GM12892 (cell line): ENCODE data around the gene ACTRT2.

Source experiments
- DNase-seq: peaks from one replicate; pipeline ENCODE4 v3.0.0; 2011; ENCODE audit not compliant: insufficient read length
- FAIRE-seq: peaks from 2 replicates; lab custom pipeline; 2011; peaks lifted over from hg19 to GRCh38; lab: Jason Lieb, UNC
- POLR2A ChIP-seq: IDR thresholded peaks from 2 replicates; pipeline ENCODE4 v1.6.1; 2011; ENCODE audit warnings: low read depth, low read length, control low read depth
- POLR2AphosphoS5 ChIP-seq: IDR thresholded peaks from 2 replicates; pipeline ENCODE4 v1.6.1; 2011; ENCODE audit warnings: low read depth, low read length, control low read depth
- TAF1 ChIP-seq: IDR thresholded peaks from 2 replicates; pipeline ENCODE4 v1.6.1; 2011; ENCODE audit warnings: low read depth, mild to moderate bottlenecking, control low read depth, low read length, borderline replicate concordance

Gene ACTRT2

DNA sequence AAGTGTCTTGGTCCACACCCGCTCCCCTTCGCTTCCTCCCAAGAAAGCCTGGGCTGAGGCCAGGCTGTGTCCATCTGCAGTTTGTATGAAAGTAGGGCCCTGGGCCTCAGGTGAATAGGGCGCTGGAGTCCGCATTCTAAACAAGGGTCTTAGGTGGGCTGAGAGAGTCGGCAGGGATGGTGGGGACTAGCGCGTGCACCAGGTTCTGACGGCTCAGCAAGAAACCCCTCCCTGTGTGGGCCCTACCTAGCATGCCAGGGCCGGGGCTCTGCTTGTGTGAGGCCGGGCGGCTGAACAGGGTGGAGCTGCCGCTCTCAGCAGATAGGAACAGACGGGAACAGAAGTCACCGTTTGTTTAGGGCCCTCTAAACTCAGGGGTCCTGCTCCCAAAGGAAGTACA, 1.7 kb downstream of the ACTRT2 start:
- TF ChIP-seq TAF1 (no peak), POLR2A (no peak), POLR2AphosphoS5 (no peak)
- DNase-seq (no peak), FAIRE-seq (no peak)

DNA sequence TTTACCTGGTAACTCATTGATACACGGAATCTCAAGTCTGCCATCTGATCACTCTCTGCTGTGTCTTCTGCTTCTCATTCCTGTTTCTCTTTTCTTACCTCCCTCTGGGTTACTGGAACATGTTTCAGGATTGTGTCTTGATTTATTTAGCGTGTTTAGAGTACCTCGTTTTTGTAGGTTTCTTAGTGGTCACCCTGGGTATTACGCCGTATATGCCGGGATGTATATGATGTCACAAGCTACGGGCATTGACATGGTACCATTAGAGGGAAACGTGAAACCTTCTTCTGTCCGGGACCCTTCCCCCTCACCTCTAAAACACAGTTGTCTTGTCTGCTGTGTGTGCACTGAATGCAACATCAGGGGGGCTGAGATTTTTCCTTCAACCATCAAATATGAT, 2.8 kb downstream of the ACTRT2 start:
- FAIRE-seq (no peak), DNase-seq (no peak)
- TF ChIP-seq POLR2A (no peak), POLR2AphosphoS5 (no peak), TAF1 (no peak)

DNA sequence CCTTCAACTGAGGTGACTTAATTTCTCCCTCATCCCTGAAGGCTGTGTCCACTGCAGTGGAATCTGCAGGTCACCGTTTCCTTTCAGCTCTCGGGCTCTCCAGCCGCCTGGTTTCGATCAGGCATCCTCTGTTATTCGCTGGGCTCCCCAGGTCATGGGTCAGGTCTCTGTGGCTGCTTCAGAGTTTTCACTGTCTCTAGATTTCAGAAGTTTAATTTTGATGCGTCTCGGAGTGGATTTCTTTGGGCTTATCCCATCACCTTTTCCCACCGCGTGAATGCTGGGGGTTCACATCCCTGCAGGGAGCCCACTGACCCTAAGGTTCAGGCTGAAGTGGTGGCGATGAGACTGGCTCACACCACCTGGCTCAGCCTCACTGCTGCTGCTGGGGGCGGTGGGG, 3.3 kb downstream of the ACTRT2 start:
- FAIRE-seq: no peak
- no peak for DNase-seq
- TF ChIP-seq POLR2AphosphoS5: no peak
- TF ChIP-seq TAF1: no peak
- TF ChIP-seq POLR2A: no peak

DNA sequence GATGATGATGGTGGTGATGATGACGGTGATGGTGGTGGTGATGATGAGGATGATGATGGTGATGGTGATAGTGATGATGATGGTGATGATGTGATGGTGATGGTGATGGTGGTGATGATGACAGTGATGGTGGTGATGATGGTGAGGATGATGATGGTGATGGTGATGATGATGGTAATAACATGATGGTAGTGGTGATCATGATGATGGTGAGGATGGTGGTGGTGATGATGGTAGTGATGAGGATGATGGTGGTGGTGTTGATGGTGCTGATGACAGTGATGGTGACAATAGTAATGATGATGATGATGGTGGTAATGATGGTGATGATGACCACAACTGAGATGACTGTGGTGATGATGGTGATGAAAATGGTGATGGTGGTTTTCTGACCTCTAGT, 4.9 kb downstream of the ACTRT2 start:
- TF ChIP-seq POLR2AphosphoS5 (no peak), POLR2A (no peak), TAF1 (no peak)
- no peak for DNase-seq
- FAIRE-seq: no peak

DNA sequence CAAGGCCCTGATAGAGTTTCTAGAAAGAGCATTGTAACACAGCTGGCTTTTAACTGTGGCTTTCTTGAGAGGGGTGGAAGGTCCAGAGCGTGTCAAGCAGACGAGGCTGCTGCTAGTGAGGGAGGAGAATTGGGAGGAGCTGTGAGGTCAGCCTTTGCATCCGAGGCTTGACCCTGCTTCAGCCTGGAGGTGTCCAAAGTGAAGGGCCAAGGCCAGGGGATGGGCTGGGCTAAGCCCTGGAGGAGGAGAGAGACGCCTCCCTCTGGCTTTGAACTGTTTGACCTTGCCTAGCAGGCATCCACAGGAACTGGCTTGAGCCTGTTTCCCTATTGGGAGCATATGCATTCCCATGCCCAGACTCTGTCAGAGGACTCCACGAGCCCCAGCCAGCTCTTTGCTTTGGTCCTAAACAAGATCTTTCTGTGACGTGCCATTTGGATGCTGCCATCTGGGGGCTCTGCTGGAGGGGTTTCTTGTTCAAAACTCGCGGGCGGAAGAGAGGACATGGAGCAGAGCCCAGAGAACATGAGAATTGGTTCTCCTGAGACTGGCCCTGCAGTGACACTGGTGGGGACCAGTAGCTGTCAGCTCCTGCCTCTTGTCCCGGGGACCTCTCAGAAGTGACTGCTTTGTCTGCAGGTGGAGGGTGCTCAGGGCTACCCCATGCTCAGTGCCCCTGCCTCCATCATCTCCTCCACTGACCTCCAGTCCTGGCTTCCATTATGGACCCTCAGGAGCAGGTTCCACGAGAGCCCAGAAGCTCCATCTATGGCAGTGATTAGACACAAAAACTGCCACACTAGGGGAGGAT, 5.5 kb downstream of the ACTRT2 start:
- FAIRE-seq (no peak), DNase-seq (no peak)
- TF ChIP-seq POLR2A: no peak
- no peak for TF ChIP-seq TAF1
- TF ChIP-seq POLR2AphosphoS5: no peak

DNA sequence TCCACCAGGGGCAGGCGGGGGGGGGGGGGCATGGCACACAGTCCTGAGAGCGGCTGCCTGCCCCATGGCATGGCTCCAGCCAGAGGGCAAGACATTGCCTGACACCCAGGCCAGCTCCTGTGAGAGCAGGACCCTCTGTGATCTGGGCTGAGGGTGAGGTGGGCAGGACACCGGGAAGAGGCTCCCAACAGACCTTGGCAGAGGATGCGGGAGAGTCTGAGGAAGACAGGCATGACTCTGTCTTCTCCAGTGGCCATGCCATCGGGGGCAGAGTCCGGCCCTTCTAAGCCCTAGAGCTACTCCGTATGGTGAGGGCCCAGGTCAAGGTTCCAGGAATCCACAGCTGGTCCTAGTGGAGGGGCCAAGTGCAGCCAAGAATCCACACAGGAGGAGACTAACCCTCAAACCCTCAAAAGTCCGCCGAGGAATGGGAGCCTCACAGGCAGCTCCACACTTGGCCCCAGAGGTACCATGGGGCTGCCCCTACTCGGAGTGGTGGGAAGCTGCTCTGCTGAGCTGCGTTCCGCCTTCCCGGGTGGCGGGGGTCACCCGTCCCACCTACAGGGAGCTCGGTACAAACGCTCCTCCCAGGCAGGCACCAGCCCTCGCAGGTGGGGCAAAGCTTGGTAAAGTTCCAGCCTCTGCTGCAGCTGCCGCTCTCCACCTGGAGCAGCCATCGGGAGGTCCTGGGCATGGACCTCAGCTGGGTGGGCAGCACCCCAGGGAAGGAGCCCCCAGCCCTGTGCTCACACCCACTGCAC, 6.5 kb downstream of the ACTRT2 start:
- DNase-seq: no peak
- no peak for FAIRE-seq
- no peak for TF ChIP-seq POLR2A
- TF ChIP-seq POLR2AphosphoS5: no peak
- TF ChIP-seq TAF1: no peak

DNA sequence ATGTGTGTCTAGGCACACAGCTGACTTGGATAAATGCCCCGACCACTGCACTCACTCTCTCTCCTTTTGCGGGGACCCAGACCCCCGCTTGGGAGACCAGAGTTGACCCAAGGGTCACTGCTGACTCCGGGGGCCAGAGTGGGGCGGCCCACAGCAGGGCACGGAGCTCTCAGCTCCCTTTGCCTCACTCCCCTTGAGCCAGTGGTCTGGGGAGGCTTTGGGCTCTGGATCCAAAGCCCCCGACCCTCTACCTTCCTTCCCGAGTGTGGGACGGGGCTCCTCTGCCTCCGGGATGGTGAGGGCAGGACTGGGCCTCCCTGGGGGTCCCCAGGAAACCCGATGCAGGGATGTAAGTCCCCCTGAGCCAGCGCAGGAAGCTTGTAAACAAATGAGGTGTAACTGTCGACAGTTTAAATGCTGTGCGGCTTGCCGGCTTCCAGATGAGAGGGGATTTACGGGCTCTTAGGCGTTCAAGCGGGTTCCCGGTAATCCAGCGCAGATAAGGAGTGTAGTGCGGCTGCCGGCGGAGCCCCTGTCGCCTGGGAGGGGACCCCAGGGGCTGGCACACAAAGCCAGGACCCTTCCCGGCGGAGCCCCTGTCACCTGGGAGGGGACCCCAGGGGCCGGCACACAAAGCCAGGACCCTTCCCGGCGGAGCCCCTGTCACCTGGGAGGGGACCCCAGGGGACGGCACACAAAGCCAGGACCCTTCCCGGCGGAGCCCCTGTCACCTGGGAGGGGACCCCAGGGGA, 7.4 kb downstream of the ACTRT2 start:
- no peak for DNase-seq
- no peak for FAIRE-seq
- TF ChIP-seq TAF1 (no peak), POLR2AphosphoS5 (no peak), POLR2A (no peak)

DNA sequence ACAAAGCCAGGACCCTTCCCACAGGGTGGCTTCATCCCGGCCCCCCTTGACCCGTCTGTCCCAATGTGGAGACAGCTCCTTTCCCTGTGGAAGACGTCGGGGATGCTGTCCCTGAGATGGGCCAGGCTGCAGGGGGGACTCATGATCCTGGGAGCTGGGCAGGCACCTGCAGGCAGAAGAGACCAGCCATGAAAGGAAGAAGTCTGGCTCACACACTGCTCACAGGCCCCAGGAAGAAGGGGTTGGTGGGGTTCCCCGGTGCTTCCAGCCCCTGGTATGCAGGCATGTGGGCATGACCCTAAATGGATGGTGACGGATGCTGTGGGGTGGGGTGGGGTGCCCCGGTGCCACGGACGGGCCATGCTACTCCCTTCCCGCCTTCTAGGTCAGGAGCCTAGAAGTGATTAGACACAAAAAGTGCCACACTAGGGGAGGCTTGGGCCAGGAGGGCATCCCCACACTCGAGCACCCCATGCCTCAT, 8.3 kb downstream of the ACTRT2 start:
- DNase-seq (no peak), FAIRE-seq (no peak)
- TF ChIP-seq POLR2A (no peak), POLR2AphosphoS5 (no peak), TAF1 (no peak)

DNA sequence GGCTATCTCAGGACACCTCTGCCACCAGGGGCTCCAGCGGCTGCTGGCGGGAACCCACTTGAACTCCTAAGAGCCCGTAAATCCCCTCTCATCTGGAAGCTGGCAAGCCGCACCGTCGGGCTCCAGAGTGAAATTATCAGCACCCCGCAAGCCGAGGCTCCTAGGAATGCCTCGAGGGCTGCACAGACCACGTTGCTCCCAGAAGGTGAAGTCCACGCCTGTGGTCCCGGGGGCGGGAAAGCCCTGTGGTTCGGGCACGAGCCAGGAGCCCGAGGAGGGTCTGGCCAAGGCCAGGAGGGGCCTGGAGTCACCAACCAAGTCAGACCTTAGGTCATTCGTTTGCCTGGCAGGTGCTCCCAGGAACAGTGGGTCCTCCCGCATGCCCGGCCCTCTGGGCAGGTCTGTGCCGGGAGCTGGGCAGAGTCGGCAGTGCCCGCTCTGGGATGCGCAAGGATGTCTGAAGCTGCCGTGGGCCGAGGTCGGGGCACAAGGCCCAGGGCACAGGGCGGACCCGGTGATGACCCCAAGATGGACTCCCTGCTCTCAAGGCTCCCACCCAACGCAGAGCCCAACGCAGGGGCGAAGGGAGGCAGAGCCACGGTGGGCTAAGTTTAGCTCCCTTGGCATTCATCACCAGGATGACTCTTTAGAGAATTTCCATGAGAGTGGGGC, 8.9 kb downstream of the ACTRT2 start:
- TF ChIP-seq TAF1 (no peak), POLR2A (no peak), POLR2AphosphoS5 (no peak)
- FAIRE-seq (no peak), DNase-seq (no peak)

DNA sequence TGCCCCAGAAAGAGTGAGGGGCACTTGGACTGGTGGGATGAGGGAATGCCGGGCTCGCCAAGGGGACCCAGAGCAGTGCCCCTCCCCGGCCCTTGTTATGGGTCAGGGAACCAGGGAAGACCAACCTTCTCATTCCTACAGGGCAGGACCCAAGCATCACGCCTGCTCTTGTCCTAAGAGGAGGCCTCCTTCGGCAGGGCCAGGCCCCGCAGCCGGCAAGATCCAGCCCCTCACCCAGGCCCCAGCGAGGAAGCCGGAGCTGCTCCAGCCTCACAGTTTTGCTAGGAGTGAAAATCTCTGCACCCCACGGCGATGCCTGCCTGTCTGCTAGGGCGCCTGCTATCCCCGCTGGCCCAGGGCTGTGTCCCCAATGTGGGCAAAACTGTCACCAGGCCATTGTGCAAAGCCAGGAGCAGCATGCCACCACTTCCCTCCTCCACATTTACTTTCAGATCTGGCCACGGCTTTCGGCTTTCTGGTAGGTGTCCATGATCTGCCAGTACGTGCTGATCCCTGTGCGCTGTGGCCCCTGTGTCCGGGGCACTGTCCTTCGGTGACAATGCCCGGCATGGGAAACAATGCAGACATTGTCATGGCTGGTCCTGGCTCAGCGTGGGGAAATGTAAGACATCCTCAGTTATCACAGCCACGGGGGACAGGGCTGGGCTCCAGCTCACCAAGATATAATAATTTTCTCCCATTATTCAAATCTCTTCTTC, 9.6 kb downstream of the ACTRT2 start:
- TF ChIP-seq POLR2A (no peak), TAF1 (no peak), POLR2AphosphoS5 (no peak)
- DNase-seq (no peak), FAIRE-seq (no peak)
